ENCODE data around the gene ADORA1. TPM values are rescaled to one million over a fixed set of nuclear protein-coding genes. Genes with fewer than 3 reads are reported as not detected.

The ADORA1 gene
- total RNA-seq, 1 donor from 2014 or later: 0.14 TPM

DNA sequence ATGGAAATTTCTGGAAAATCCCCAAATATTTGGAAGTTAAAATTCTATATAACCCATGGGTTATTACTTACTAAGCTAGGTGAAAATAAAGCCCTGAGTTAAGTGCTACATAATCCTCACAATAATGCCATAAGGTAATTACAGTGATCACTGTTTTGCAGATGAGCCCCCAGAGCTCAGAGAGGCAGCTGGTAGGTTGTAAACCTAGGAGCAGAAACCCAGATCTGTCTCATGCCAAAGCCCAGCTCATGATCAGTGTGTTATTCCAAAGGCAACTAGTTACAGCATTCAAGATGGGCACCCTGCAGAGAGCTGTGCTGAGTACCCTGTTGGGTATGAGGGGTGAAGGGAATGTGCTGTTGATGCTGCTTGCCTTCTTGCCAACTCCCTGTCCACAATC lies 31.0 kb upstream of the ADORA1 start:
- Mint-ChIP-seq H3K27ac (no peak overlapping the region), H3K27me3 (peaks cover 12% of the 10 kb centered on the region), H3K36me3 (ENCODE audit: insufficient read depth) (peaks cover 2% of the 10 kb centered on the region), H3K4me3 (ENCODE audit: low read depth) (no peak overlapping the region), H3K4me1 (ENCODE audit: low read depth) (no peaks in the 10 kb centered on the region), H3K9me3 (ENCODE audit: low read depth) (peaks cover 21% of the 10 kb centered on the region)
- no peak for TF ChIP-seq CTCF (IDR thresholded peaks at IDR 0.05; ENCODE audit: unreplicated experiment)
- DNase-seq (ENCODE audit: low spot score, unreplicated experiment): no peak

- H3K27me3 Mint-ChIP-seq: peaks cover 11% of the 10 kb centered on the region
- no peak overlapping the region for H3K4me3 Mint-ChIP-seq (ENCODE audit: low read depth)
- H3K9me3 Mint-ChIP-seq (ENCODE audit: low read depth): peaks cover 21% of the 10 kb centered on the region
- DNase-seq (ENCODE audit: low spot score, unreplicated experiment): no peak
- no peak overlapping the region for H3K27ac Mint-ChIP-seq
- no peaks in the 10 kb centered on the region for H3K4me1 Mint-ChIP-seq (ENCODE audit: low read depth)
- H3K36me3 Mint-ChIP-seq (ENCODE audit: insufficient read depth): peaks cover 2% of the 10 kb centered on the region
- no peak for TF ChIP-seq CTCF (IDR thresholded peaks at IDR 0.05; ENCODE audit: unreplicated experiment)
Observed at GRCh38 chr1:203097001-203097400, 30.5 kb upstream of the ADORA1 start.

GRCh38 chr1:203098445-203098844 lies 29.1 kb upstream of the ADORA1 start:
- H3K27ac Mint-ChIP-seq: no peak overlapping the region
- no peak for TF ChIP-seq CTCF (IDR thresholded peaks at IDR 0.05; ENCODE audit: unreplicated experiment)
- DNase-seq (ENCODE audit: low spot score, unreplicated experiment): no peak
- H3K4me3 Mint-ChIP-seq (ENCODE audit: low read depth): no peak overlapping the region
- no peaks in the 10 kb centered on the region for H3K4me1 Mint-ChIP-seq (ENCODE audit: low read depth)
- H3K36me3 Mint-ChIP-seq (ENCODE audit: insufficient read depth): peaks cover 2% of the 10 kb centered on the region
- peaks cover 5% of the 10 kb centered on the region for H3K27me3 Mint-ChIP-seq
- peaks cover 21% of the 10 kb centered on the region for H3K9me3 Mint-ChIP-seq (ENCODE audit: low read depth)

GRCh38 chr1:203098914-203099520 lies 28.5 kb upstream of the ADORA1 start:
- TF ChIP-seq CTCF (IDR thresholded peaks at IDR 0.05; ENCODE audit: unreplicated experiment): no peak
- Mint-ChIP-seq H3K4me1 (ENCODE audit: low read depth) (no peaks in the 10 kb centered on the region), H3K4me3 (ENCODE audit: low read depth) (no peak overlapping the region), H3K9me3 (ENCODE audit: low read depth) (peaks cover 21% of the 10 kb centered on the region), H3K27me3 (peaks cover 5% of the 10 kb centered on the region), H3K27ac (no peak overlapping the region), H3K36me3 (ENCODE audit: insufficient read depth) (peaks cover 2% of the 10 kb centered on the region)
- DNase-seq (ENCODE audit: low spot score, unreplicated experiment): no peak

DNA sequence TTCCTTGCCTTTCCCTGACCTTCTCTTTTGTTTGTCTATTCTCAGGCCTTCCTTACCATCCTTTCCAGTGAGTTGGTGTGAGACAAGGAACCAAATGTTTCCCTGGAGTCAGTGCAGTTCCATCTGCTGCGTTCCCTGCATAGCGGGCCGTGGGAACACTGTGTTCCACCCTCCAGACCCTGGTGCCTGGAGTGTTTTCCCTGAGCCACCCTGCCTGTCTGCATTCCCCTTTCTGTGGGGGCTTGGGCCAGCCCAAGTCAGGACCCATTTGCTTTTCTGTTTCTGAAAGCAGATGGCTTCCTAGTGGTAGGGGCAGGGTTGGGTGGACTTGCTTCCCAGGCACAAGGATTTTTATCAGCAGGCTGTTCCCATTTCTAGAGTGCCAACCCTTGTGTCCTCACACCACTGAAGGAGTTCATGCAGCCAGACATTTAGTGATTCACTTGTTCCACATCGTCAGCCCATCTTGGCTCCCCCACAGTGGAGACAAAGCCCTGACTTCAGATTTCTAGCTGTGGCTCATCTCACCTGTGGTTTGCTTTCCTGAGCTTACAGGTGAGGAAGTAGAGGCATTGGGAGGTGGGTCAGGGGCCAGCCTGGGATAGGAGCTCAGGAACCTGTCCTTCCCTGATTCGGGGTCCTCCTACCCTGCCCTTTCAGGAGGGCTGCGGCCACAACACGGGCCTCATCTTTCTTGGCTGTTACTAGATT lies 27.6 kb upstream of the ADORA1 start:
- Mint-ChIP-seq H3K36me3 (ENCODE audit: insufficient read depth) (peaks cover 2% of the 10 kb centered on the region), H3K27ac (no peak overlapping the region), H3K9me3 (ENCODE audit: low read depth) (peaks cover 13% of the 10 kb centered on the region), H3K27me3 (peaks cover 5% of the 10 kb centered on the region), H3K4me1 (ENCODE audit: low read depth) (no peaks in the 10 kb centered on the region), H3K4me3 (ENCODE audit: low read depth) (no peak overlapping the region)
- no peak for TF ChIP-seq CTCF (IDR thresholded peaks at IDR 0.05; ENCODE audit: unreplicated experiment)
- DNase-seq (ENCODE audit: low spot score, unreplicated experiment): no peak

Measured in progenitor cell of endocrine pancreas (in vitro differentiated cells).